A549 (cell line): Measurements from ENCODE around the gene KRI1. TPM values are rescaled to one million over a fixed set of nuclear protein-coding genes. Genes with fewer than 3 reads are reported as not detected.

Experiments used
- ATAC-seq, 2 experiments: fragments of 200-7000 bp in 1 of 2; fragments of >200 bp in 1 of 2; cut with Nextera tagmentation in 1 of 2; cut with Tn5 transposase in 1 of 2; 3 replicates each; pipeline versions ENCODE4 v1.8.0 to v1.9.1; 2018 to 2020; ENCODE audit warnings: mild to moderate bottlenecking in 1 of 2, moderate library complexity in 1 of 2
- CTCF ChIA-PET: fragments of 300-600 bp; sonication (Branson Sonifier 250); formaldehyde crosslinking; extraction: SDS; loops from one replicate; lab custom pipeline; 2021; ENCODE audit warnings: antibody characterized with exemption, inconsistent platforms; lab: Yijun Ruan, JAX
- POLR2A ChIA-PET: fragments of 350-600 bp; formaldehyde crosslinking; extraction: SDS; loops from one replicate; lab custom pipeline; 2021; ENCODE audit warnings: antibody characterized with exemption, inconsistent platforms; lab: Yijun Ruan, JAX
- DNase-seq, 2 experiments: peaks; one replicate each; pipeline versions ENCODE4 v3.0.0 to v3.0.0-alpha.2; 2011 to 2016; ENCODE audit warnings: low read depth in 1 of 2, low spot score in 1 of 2
- FAIRE-seq: peaks from 2 replicates; lab custom pipeline; 2011; peaks lifted over from hg19 to GRCh38; lab: Jason Lieb, UNC
- H3K27ac ChIP-seq, 2 experiments: fragments of >200 bp; sonication (Bioruptor Twin); formaldehyde crosslinking; 3 replicates each; pipeline ENCODE4 v1.5.1; 2016 to 2017
- H3K4me1 ChIP-seq: fragments of >200 bp; sonication (Bioruptor Twin); formaldehyde crosslinking; 3 replicates; pipeline ENCODE4 v1.6.1; 2016
- H3K4me2 ChIP-seq: fragments of >200 bp; sonication (Bioruptor Twin); formaldehyde crosslinking; 3 replicates; pipeline ENCODE4 v1.6.1; 2016
- H3K4me3 ChIP-seq: fragments of >200 bp; sonication (Bioruptor Twin); formaldehyde crosslinking; 3 replicates; pipeline ENCODE4 v1.5.1; 2016
- H3K9me3 ChIP-seq: fragments of >200 bp; sonication (Bioruptor Twin); formaldehyde crosslinking; 3 replicates; pipeline ENCODE4 v1.6.1; 2016
- CBX2 ChIP-seq: fragments of 200-600 bp; sonication (generic); IDR thresholded peaks from 2 replicates; pipeline ENCODE4 v1.6.1; 2016; ENCODE audit warnings: low read depth, mild to moderate bottlenecking, borderline replicate concordance
- CEBPB ChIP-seq, 2 experiments: fragments of >200 bp in 1 of 2; sonication (Bioruptor Twin) in 1 of 2; formaldehyde crosslinking in 1 of 2; IDR thresholded peaks; 2 replicates each; pipeline ENCODE4 v1.6.1; 2012 to 2016
- EHF ChIP-seq: fragments of 250-450 bp; sonication (Bioruptor Pico); IDR thresholded peaks from 2 replicates; pipeline ENCODE4 v1.5.0; 2020; ENCODE audit warnings: mild to moderate bottlenecking
- EP300 ChIP-seq, 2 experiments: fragments of >200 bp; sonication (Bioruptor Twin); formaldehyde crosslinking; IDR thresholded peaks; 2 replicates in 1 of 2; 3 replicates in 1 of 2; pipeline ENCODE4 v1.6.1; 2016 to 2017
- ESRRA ChIP-seq: fragments of 150-350 bp; IDR thresholded peaks from 2 replicates; pipeline ENCODE4 v1.6.1; 2014; ENCODE audit warnings: mild to moderate bottlenecking, low read length, borderline replicate concordance
- FOSL2 ChIP-seq, 2 experiments: fragments of 450-650 bp in 1 of 2; fragments of >200 bp in 1 of 2; sonication (Bioruptor Twin) in 1 of 2; formaldehyde crosslinking; IDR thresholded peaks; 2 replicates each; pipeline versions ENCODE4 v1.5.0 to v1.6.1; 2016 to 2020; ENCODE audit warnings: mild to moderate bottlenecking in 1 of 2, moderate library complexity in 1 of 2
- GATA3 ChIP-seq: IDR thresholded peaks from 2 replicates; pipeline ENCODE4 v1.6.1; 2012; ENCODE audit warnings: borderline replicate concordance
- HDAC2 ChIP-seq: fragments of 200-600 bp; sonication (generic); IDR thresholded peaks from 2 replicates; pipeline ENCODE4 v1.6.1; 2016
- HOXA7 ChIP-seq: fragments of 250-450 bp; sonication (Bioruptor Pico); IDR thresholded peaks from 2 replicates; pipeline ENCODE4 v1.5.0; 2020; ENCODE audit warnings: mild to moderate bottlenecking, moderate library complexity
- HOXB13 ChIP-seq: fragments of 250-450 bp; sonication (Bioruptor Pico); IDR thresholded peaks from 2 replicates; pipeline ENCODE4 v1.5.0; 2020; ENCODE audit warnings: low read depth, mild to moderate bottlenecking, moderate library complexity
- JUN ChIP-seq, 2 experiments: fragments of >200 bp; sonication (Bioruptor Twin); formaldehyde crosslinking; IDR thresholded peaks; 2 replicates in 1 of 2; 3 replicates in 1 of 2; pipeline ENCODE4 v1.6.1; 2016 to 2017
- JUNB ChIP-seq: fragments of >200 bp; sonication (Bioruptor Twin); formaldehyde crosslinking; IDR thresholded peaks from 2 replicates; pipeline ENCODE4 v1.6.1; 2016
- KDM1A ChIP-seq: fragments of 200-600 bp; sonication (generic); IDR thresholded peaks from 2 replicates; pipeline ENCODE4 v1.6.1; 2016; ENCODE audit warnings: low read depth, mild to moderate bottlenecking
- NFE2L2 ChIP-seq: fragments of 150-350 bp; conservative IDR thresholded peaks from 2 replicates; pipeline ENCODE4 v1.6.1; 2014; ENCODE audit warnings: low read length
- NPAS2 ChIP-seq: fragments of 250-450 bp; sonication (Bioruptor Pico); IDR thresholded peaks from 2 replicates; pipeline ENCODE4 v1.8.0; 2022; ENCODE audit warnings: mild to moderate bottlenecking, moderate library complexity, borderline replicate concordance
- POLR2AphosphoS2 ChIP-seq: conservative IDR thresholded peaks from 2 replicates; pipeline ENCODE4 v1.6.1; 2012; ENCODE audit warnings: low read length, improper control_type of control experiment, inconsistent platforms
- RAD21 ChIP-seq, 2 experiments: fragments of >200 bp in 1 of 2; sonication (Bioruptor Twin) in 1 of 2; formaldehyde crosslinking in 1 of 2; IDR thresholded peaks in 1 of 2; conservative IDR thresholded peaks in 1 of 2; 2 replicates in 1 of 2; 3 replicates in 1 of 2; pipeline ENCODE4 v1.6.1; 2012 to 2018; ENCODE audit warnings: inconsistent platforms in 1 of 2
- RARB ChIP-seq: fragments of 250-450 bp; sonication (Bioruptor Pico); IDR thresholded peaks from 2 replicates; pipeline ENCODE4 v1.8.0; 2021; ENCODE audit warnings: mild to moderate bottlenecking, moderate library complexity
- RFX5 ChIP-seq: fragments of 450-650 bp; IDR thresholded peaks from 2 replicates; pipeline ENCODE4 v1.7.1; 2014; ENCODE audit warnings: antibody characterized with exemption, mild to moderate bottlenecking, moderate library complexity
- SREBF2 ChIP-seq: fragments of 450-650 bp; IDR thresholded peaks from 2 replicates; pipeline ENCODE4 v1.6.1; 2014; ENCODE audit warnings: mild to moderate bottlenecking, moderate library complexity
- TFCP2L1 ChIP-seq: fragments of 250-450 bp; sonication (Bioruptor Pico); IDR thresholded peaks from 2 replicates; pipeline ENCODE4 v1.5.0; 2021; ENCODE audit warnings: mild to moderate bottlenecking
- ZSCAN20 ChIP-seq: fragments of 250-450 bp; sonication (Bioruptor Pico); IDR thresholded peaks from 2 replicates; pipeline ENCODE4 v1.8.0; 2022; ENCODE audit warnings: mild to moderate bottlenecking, moderate library complexity
- WGBS: methylation state at CpG from one replicate; pipeline ENCODE4 v1.1.6; 2017; ENCODE audit errors: missing lambda C conversion rate; 5-methylcytosine and 5-hydroxymethylcytosine counted together
- polyA plus RNA-seq, 4 experiments: library from polyadenylated mRNA; depleted of rRNA in 3 of 4; stranded (reverse); fragments of >200 nt; fragmentation: RNase III in 1 of 4; extraction: RNeasy Plus Mini Kit Qiagen cat#74134 plus additional on column Dnase treatment in 1 of 4; gene quantifications; 2 replicates in 3 of 4; 3 replicates in 1 of 4; pipeline ENCODE4 v1.2.3, GENCODE V29; 2011 to 2017
- TF ChIP-seq, protein P1 (sequence below): fragments of >200 bp; sonication (Bioruptor Twin); formaldehyde crosslinking; IDR thresholded peaks from 2 replicates; pipeline ENCODE4 v1.6.1; 2016
- TF ChIP-seq, protein P2 (sequence below): fragments of 450-650 bp; IDR thresholded peaks from 2 replicates; pipeline ENCODE4 v1.6.1; 2014; ENCODE audit warnings: antibody characterized with exemption
- TF ChIP-seq, protein P3 (sequence below): fragments of 250-450 bp; sonication (Bioruptor Pico); IDR thresholded peaks from 2 replicates; pipeline ENCODE4 v1.5.0; 2021; ENCODE audit warnings: mild to moderate bottlenecking, moderate library complexity, borderline replicate concordance
- TF ChIP-seq, protein P4 (sequence below): IDR thresholded peaks from 2 replicates; pipeline ENCODE4 v1.6.1; 2012; ENCODE audit warnings: low read depth, borderline replicate concordance

The KRI1 gene
- polyA plus RNA-seq, 2 of the 4 experiments (the other 2 are of a cell fraction), result 21.6 to 25.6 TPM

DNA sequence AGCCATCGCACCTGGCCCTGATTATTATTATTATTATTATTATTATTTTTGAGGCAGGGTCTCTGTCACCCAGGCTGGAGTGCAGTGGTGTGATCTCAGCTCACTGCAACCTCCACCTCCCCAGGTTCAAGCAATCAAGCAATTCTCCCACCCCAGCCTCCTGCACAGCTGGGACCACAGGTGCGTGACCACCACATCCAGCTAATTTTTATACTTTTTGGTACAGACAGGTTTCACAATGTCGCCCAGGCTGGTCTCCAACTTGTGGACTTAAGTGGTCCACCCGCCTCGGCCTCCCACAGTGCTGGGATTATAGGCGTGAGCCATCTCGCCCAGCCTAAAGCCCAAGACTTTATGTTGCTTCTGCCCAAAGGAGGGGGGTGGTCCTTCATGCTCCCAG lies 27.3 kb upstream of the KRI1 start:
- no peak overlapping the region for H3K27ac ChIP-seq
- DNase-seq, result no peak
- 94% methylated on average over 7 of the region's 7 CpGs for WGBS
- POLR2A ChIA-PET, result no interaction called here
- CTCF ChIA-PET, result interaction anchor here (5.3 to 5.4 kb wide), 2 partner anchors 12 to 52 kb away, joined by 27 to 33 read pairs; no protein-coding TSS in a partner anchor
- no peak overlapping the region for H3K4me2 ChIP-seq
- no peaks in the 10 kb centered on the region for H3K9me3 ChIP-seq
- FAIRE-seq, result no peak
- no peaks in the 10 kb centered on the region for H3K4me1 ChIP-seq
- TF ChIP-seq CBX2 (no peak), HDAC2 (no peak), HOXA7 (no peak), TFCP2L1 (CRISPR knock-in tag) (no peak), HOXB13 (CRISPR knock-in tag) (no peak), JUN (IDR thresholded peaks at IDR 0.05) (no peak), NPAS2 (CRISPR knock-in tag) (no peak), ZSCAN20 (no peak)
- TF ChIP-seq, protein P1, sequence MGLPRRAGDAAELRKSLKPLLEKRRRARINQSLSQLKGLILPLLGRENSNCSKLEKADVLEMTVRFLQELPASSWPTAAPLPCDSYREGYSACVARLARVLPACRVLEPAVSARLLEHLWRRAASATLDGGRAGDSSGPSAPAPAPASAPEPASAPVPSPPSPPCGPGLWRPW, result no peak
- no peak overlapping the region for H3K4me3 ChIP-seq
- no peak for ATAC-seq

DNA sequence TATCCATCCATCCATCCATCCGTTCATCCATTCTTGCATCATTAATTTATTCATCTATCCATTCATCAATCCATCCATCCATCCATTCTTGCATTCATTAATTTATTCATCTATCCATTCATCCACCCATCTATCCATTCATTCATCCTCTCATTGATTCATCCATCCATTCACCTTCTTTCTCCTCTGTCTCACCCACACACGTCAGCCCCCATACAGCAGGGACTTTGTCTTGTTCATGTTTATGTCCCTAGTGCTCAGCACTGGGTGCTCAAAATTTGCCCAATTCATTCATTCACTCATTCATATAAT lies 22.0 kb upstream of the KRI1 start:
- CTCF ChIA-PET, result interaction anchor here (0.7 to 5.4 kb wide), 4 partner anchors 57 to 662 kb away, joined by 3 to 27 read pairs (median 4); no protein-coding TSS in a partner anchor
- FAIRE-seq, result no peak
- H3K27ac ChIP-seq, result no peak overlapping the region
- H3K4me1 ChIP-seq, result no peaks in the 10 kb centered on the region
- 67% methylated on average over 2 of the region's 2 CpGs for WGBS
- no peak for ATAC-seq
- TF ChIP-seq KDM1A (no peak), CEBPB (IDR thresholded peaks at IDR 0.05) (no peak), ESRRA (no peak), RFX5 (no peak)
- TF ChIP-seq, protein P2, sequence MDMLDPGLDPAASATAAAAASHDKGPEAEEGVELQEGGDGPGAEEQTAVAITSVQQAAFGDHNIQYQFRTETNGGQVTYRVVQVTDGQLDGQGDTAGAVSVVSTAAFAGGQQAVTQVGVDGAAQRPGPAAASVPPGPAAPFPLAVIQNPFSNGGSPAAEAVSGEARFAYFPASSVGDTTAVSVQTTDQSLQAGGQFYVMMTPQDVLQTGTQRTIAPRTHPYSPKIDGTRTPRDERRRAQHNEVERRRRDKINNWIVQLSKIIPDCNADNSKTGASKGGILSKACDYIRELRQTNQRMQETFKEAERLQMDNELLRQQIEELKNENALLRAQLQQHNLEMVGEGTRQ, result no peak
- POLR2A ChIA-PET, result no interaction called here
- H3K4me3 ChIP-seq, result no peak overlapping the region
- DNase-seq, result no peak
- no peak overlapping the region for H3K4me2 ChIP-seq
- no peaks in the 10 kb centered on the region for H3K9me3 ChIP-seq

DNA sequence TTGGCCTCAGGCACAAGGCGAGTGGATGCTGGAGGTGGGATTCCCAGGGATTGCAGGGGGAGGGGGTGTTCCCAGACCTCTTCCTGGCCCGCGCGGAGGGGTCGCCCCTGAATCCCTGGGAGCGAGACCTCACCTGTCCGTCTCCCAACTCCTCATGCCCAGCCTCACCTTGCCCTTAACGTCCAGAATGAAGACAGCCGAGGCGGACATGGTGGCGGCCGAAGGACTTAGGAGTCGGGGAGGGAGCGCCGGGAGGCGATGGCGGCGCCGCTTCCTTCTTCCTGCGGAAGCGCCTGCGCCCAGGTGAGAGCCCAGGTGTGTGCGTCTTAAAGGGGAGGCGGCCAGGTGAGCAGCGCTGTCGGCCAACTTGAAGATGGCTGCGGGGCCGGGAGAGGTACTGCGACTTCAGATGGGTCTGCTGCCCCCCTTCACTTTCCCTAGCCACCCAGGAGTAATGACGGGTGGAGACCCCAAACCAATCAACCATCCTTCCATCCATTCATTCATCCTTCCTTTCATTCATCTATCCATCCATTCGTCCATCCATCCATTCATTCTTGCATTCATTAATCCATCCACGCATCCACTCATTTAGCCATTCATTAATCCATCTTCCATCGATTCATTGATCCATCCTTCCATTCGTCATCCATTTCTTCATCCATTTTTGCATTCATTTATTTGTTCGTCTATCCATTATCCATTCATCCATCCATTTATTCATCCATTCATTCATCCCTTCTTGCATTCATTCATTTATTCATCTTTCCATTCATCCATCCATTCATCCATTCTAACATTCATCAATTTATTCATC lies 21.4 kb upstream of the KRI1 start, which contains the start of gene AP1M2:
TSS of gene AP1M2 (minus strand) at position 291 of the 817 bp plus-strand sequence. CDS start at position 210, 81 bp downstream.
- CTCF ChIA-PET, result no interaction called here
- no peaks in the 10 kb centered on the region for H3K4me1 ChIP-seq
- POLR2A ChIA-PET, result no interaction called here
- no peak for FAIRE-seq
- no peaks in the 10 kb centered on the region for H3K9me3 ChIP-seq
- no peak within 1 kb of the TSS for H3K4me3 ChIP-seq
- TF ChIP-seq RARB (CRISPR knock-in tag) (no peak), JUN (IDR thresholded peaks at IDR 0.05) (no peak), RAD21 (conservative IDR thresholded peaks at IDR 0.05 in 1 of 2, IDR thresholded peaks at IDR 0.05 in 1 of 2) (no peak), GATA3 (no peak), ESRRA (no peak), POLR2AphosphoS2 (no peak), JUNB (no peak), EHF (CRISPR knock-in tag) (no peak), EP300 (IDR thresholded peaks at IDR 0.05) (no peak), SREBF2 (no peak), FOSL2 (IDR thresholded peaks at IDR 0.05) (no peak), FOSL2 (CRISPR knock-in tag; IDR thresholded peaks at IDR 0.05) (no peak), CBX2 (no peak), HOXA7 (no peak), RFX5 (no peak), NFE2L2 (no peak)
- TF ChIP-seq, protein P3, sequence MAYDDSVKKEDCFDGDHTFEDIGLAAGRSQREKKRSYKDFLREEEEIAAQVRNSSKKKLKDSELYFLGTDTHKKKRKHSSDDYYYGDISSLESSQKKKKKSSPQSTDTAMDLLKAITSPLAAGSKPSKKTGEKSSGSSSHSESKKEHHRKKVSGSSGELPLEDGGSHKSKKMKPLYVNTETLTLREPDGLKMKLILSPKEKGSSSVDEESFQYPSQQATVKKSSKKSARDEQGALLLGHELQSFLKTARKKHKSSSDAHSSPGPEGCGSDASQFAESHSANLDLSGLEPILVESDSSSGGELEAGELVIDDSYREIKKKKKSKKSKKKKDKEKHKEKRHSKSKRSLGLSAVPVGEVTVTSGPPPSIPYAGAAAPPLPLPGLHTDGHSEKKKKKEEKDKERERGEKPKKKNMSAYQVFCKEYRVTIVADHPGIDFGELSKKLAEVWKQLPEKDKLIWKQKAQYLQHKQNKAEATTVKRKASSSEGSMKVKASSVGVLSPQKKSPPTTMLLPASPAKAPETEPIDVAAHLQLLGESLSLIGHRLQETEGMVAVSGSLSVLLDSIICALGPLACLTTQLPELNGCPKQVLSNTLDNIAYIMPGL (CRISPR knock-in tag), result no peak
- TF ChIP-seq, protein P4, sequence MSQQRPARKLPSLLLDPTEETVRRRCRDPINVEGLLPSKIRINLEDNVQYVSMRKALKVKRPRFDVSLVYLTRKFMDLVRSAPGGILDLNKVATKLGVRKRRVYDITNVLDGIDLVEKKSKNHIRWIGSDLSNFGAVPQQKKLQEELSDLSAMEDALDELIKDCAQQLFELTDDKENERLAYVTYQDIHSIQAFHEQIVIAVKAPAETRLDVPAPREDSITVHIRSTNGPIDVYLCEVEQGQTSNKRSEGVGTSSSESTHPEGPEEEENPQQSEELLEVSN, result no peak
- TF ChIP-seq, all 56 proteins: peak for 0
- H3K27ac ChIP-seq, result no peak within 1 kb of the TSS
- no peak for ATAC-seq
- no peak for DNase-seq
- WGBS, result 40% methylated on average over 29 of the region's 35 CpGs
- no peak within 1 kb of the TSS for H3K4me2 ChIP-seq
